ENCODE results near the gene CENPQ. TPM values are rescaled to one million over a fixed set of nuclear protein-coding genes. Genes with fewer than 3 reads are reported as not detected.

Gene CENPQ
- total and polyA plus RNA-seq, 2 of the 8 experiments (the other 6 are each of a cell fraction or from before 2014, with no cell fraction given): 9.4 to 19.6 TPM

- Histone ChIP-seq H2BK5ac (ENCODE audit: low read depth, low read length) (no peak overlapping the region), H3K79me2 (ENCODE audit: control insufficient read depth in 1 of 2, insufficient read depth in 2 of 2, low read length in 2 of 2) (no peaks in the 10 kb centered on the region), H4K8ac (ENCODE audit: extremely low read depth, insufficient read depth, low read length) (no peak overlapping the region), H2AFZ (ENCODE audit: low read length) (no peak overlapping the region), H3K18ac (ENCODE audit: extremely low read depth, low read length) (no peak overlapping the region), H2BK120ac (replicated peaks; ENCODE audit: low read depth, low read length) (no peak overlapping the region), H3K36me3 (ENCODE audit: control insufficient read depth in 2 of 4, insufficient read depth in 4 of 4, low read length in 3 of 4) (no peaks in the 10 kb centered on the region), H3K4ac (replicated peaks; ENCODE audit: insufficient read length, low read depth, low read length) (no peak overlapping the region), H3K4me1 (replicated peaks in 1 of 4; ENCODE audit: control insufficient read depth in 3 of 4, insufficient read depth in 4 of 4, low read length in 3 of 4) (peaks cover 0 to 7% (median 2%) of the 10 kb centered on the region in 4 experiments; a peak in 2 of 7 replicates), H2AK5ac (ENCODE audit: low read depth, low read length) (no peak overlapping the region), H2BK15ac (ENCODE audit: low read length) (no peak overlapping the region), H3K23ac (ENCODE audit: insufficient read length) (no peak overlapping the region), H4K20me1 (replicated peaks in 1 of 2; ENCODE audit: control insufficient read depth in 1 of 2, insufficient read depth in 2 of 2, low read length in 2 of 2) (no peaks in the 10 kb centered on the region), H3K23me2 (ENCODE audit: low read depth, low read length) (no peaks in the 10 kb centered on the region), H3K14ac (ENCODE audit: insufficient read length) (no peak overlapping the region), H3K4me2 (ENCODE audit: insufficient read depth in 1 of 2, low read depth in 2 of 2, low read length in 2 of 2) (no peak overlapping the region), H3K9me3 (ENCODE audit: insufficient read depth in 2 of 2, low read depth in 1 of 2, low read length in 1 of 2) (no peaks in the 10 kb centered on the region), H4K91ac (replicated peaks; ENCODE audit: insufficient read length, low read length) (no peak overlapping the region), H3K27me3 (replicated peaks in 1 of 4; ENCODE audit: control insufficient read depth in 3 of 4, extremely low read depth in 1 of 4, insufficient read depth in 3 of 4, low read length in 3 of 4) (no peaks in the 10 kb centered on the region), H3K4me3 (ENCODE audit: extremely low read depth in 1 of 4, insufficient read depth in 2 of 4, low read depth in 3 of 4, low read length in 4 of 4) (no peak overlapping the region), H2BK12ac (ENCODE audit: low read depth, low read length) (no peak overlapping the region), H3K27ac (ENCODE audit: low read depth, low read length) (no peak overlapping the region), H3K9ac (replicated peaks in 1 of 4; ENCODE audit: extremely low read depth in 1 of 4, low read depth in 3 of 4, low read length in 3 of 4) (no peak overlapping the region), H3K79me1 (ENCODE audit: low read depth, low read length) (no peaks in the 10 kb centered on the region), H4K5ac (ENCODE audit: insufficient read length, low read depth, low read length) (no peak overlapping the region), H2BK20ac (ENCODE audit: low read length) (no peak overlapping the region), H3K56ac (replicated peaks; ENCODE audit: insufficient read length, low read depth, low read length) (no peak overlapping the region)
- ChIA-PET CTCF (ENCODE audit: partially characterized antibody) (interaction anchor here (1.9 kb wide), 1 partner anchor 8 kb away, joined by 9 read pairs; no protein-coding TSS in a partner anchor), POLR2A (ENCODE audit: partially characterized antibody) (no interaction called here)
- DNase-seq (ENCODE audit: low read depth in 1 of 2, low spot score in 2 of 2) (no peak), FAIRE-seq (no peak)
- WGBS, 2 experiments (ENCODE audit: extremely low coverage in 1 of 2, insufficient coverage in 1 of 2, insufficient read length in 1 of 2, insufficient replicate concordance in 2 of 2, low coverage in 1 of 2, low lambda C conversion rate in 2 of 2, missing lambda C conversion rate in 1 of 2): 98% methylated on average over 7 of the region's 7 CpGs; no CpG with 5 or more reads in 1 of the 2 experiments
- TF ChIP-seq RAD21 (IDR thresholded peaks at IDR 0.05 in 1 of 2, conservative IDR thresholded peaks at IDR 0.05 in 1 of 2; ENCODE audit: low read depth in 2 of 2, low read length in 2 of 2) (no peak), GABPA (IDR thresholded peaks at IDR 0.05; ENCODE audit: borderline replicate concordance, insufficient read depth, low read length) (no peak), ATF2 (IDR thresholded peaks at IDR 0.05; ENCODE audit: low read length) (no peak), TAF1 (IDR thresholded peaks at IDR 0.05; ENCODE audit: low read depth, low read length) (no peak), KDM4A (IDR thresholded peaks at IDR 0.05; ENCODE audit: low read depth, low read length, severe bottlenecking) (no peak), CTCF (IDR thresholded peaks at IDR 0.05; ENCODE audit: control extremely low read depth in 1 of 3, insufficient read depth in 1 of 3, low read depth in 1 of 3, low read length in 3 of 3) (no peak), POLR2A (IDR thresholded peaks at IDR 0.05; ENCODE audit: control extremely low read depth in 1 of 2, low read depth in 2 of 2, low read length in 2 of 2) (no peak), HDAC6 (IDR thresholded peaks at IDR 0.05; ENCODE audit: low read depth, low read length) (no peak)
Measured at GRCh38 chr6:49524541-49524940, 61.4 kb downstream of the CENPQ start.

Data from H1 (cell line).